ENCODE results near the gene CENPT.
A peak's percentile ranks its signal among the peaks of the same experiment; 100 is the strongest.

The CENPT gene

DNA sequence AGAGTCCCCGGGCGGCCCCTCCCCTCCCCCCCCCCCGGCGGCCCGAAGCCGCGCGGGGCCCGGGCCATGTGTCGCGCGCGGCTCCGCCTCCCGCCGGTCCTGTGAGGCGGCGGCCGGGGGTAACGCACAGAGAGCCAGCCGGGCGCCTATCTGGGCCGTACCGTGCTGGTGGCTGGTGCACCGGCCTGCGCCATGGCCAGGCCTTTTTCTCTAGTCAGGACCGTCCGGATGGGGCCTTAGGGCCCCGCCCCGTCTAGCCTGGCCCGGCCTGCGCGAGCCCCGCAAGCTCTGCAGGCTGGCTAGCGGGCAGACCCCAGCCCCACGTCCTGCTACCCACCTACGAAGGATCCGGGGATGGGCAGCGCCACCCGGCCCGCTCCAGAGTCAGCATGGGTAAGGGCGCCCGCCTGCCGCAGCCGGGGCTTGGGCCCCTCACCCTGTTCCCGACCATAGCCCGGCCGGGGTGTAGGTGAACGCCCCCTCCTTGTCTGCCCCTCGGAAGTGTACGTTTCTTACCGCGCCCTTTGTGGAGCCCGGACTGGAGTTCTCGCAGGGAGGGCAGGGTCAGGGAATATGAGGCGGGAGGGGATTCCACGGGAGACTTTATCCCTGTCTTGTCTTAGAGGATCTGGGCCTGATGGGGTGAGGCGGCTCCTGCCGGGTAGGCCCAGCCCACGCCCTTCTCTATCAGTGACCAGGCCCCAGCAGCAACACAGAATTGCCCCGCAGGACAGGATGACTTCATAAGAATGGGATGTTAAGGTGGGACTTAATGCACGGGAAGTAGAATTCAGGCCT is at the start of gene CENPT:
Gene CENPT (minus strand): TSS at position 630 of the 798 bp plus-strand sequence. CDS start 13,834 bp downstream, outside the sequence.
- no peak for DNase-seq (ENCODE audit: low read depth in 2 of 2)

DNA sequence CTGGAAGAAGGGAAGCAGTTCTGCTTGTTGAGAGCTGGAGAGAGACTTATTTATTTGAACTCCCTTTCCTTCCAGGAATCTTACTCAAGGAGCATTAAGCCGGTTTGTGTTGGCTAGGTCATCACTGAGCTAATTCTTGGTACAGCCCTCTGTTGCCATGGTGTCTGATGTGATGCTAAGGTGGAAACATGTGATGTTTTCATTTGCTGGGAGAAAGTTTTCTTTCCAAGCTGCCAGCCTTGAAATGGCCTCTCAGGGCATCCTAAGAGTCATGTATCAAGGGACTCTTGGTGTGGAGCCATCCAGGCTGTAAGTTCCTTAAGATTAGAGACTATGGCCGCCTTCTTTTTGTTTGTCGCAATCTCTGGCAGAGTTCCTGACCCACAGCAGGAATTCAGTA is 49.7 kb upstream of the CENPT start:
- no peak for DNase-seq (ENCODE audit: low read depth in 2 of 2)

- DNase-seq (ENCODE audit: low read depth in 2 of 2) = no peak
Measured at GRCh38 chr16:67893743-67894399, 46.4 kb upstream of the CENPT start.

GRCh38 chr16:67892899-67893742 is 45.6 kb upstream of the CENPT start, which contains the start of gene PSKH1:
TSS of gene PSKH1 (plus strand) at chr16:67893254. CDS start at chr16:67908750, 15,496 bp downstream.
- peak; percentile 83 to 89 for DNase-seq (ENCODE audit: low read depth in 2 of 2)

DNA sequence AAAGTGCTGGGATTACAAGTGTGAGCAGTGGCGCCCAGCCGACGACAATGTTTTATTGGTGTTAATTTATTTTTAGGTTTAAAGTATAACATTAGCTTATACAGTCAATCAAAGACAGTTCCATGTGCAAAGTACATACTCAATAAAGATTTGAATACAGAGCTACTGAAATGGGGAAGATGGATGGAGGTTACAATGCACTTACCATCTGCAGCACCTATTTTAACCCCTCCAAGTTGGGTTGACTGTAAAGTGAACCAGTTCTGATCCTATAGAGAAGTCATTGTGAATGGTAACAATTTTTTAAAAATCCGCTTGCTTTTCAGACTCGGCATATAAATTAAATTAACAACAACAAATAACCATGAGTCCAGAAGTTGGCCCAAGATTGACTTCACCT is 44.9 kb upstream of the CENPT start:
- no peak for DNase-seq (ENCODE audit: low read depth in 2 of 2)

GRCh38 chr16:67888331-67888730 is 40.8 kb upstream of the CENPT start:
- no peak for DNase-seq (ENCODE audit: low read depth in 2 of 2)

DNA sequence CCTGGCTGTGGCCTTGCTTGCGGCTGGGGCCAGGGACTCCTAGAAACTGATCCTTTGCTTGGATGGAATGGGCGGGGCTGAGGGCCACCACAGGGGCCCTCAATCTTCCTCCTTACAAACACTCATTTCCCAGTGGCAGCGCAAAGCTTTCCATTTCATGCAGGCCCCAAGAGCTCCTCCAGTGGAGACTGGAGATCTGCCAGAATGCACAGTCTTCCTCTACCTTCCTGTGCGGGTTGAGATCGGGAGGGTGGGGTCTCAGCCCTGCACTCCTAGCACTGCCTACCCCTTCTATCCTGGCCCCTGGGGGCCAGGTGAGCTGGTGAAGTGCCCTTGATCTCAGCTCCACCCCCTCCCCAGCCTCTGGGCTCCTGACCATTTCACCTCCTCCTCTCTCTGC is 38.9 kb upstream of the CENPT start:
- DNase-seq (ENCODE audit: low read depth in 2 of 2) = no peak

- no peak for DNase-seq (ENCODE audit: low read depth in 2 of 2)
Measured at GRCh38 chr16:67885976-67886375, 38.5 kb upstream of the CENPT start.

GRCh38 chr16:67885545-67885944 is 38.1 kb upstream of the CENPT start:
- no peak for DNase-seq (ENCODE audit: low read depth in 2 of 2)

GRCh38 chr16:67884684-67885083 is 37.2 kb upstream of the CENPT start, which contains the start of gene NRN1L:
TSS of gene NRN1L (plus strand) at chr16:67884885. CDS start at chr16:67884904, 19 bp downstream.
- no peak for DNase-seq (ENCODE audit: low read depth in 2 of 2)

- DNase-seq (ENCODE audit: low read depth in 2 of 2) = peak; percentile 48 to 63
Measured at GRCh38 chr16:67883872-67884261, 36.4 kb upstream of the CENPT start.

- no peak for DNase-seq (ENCODE audit: low read depth in 2 of 2)
Measured at GRCh38 chr16:67883146-67883871, 35.8 kb upstream of the CENPT start.

DNA sequence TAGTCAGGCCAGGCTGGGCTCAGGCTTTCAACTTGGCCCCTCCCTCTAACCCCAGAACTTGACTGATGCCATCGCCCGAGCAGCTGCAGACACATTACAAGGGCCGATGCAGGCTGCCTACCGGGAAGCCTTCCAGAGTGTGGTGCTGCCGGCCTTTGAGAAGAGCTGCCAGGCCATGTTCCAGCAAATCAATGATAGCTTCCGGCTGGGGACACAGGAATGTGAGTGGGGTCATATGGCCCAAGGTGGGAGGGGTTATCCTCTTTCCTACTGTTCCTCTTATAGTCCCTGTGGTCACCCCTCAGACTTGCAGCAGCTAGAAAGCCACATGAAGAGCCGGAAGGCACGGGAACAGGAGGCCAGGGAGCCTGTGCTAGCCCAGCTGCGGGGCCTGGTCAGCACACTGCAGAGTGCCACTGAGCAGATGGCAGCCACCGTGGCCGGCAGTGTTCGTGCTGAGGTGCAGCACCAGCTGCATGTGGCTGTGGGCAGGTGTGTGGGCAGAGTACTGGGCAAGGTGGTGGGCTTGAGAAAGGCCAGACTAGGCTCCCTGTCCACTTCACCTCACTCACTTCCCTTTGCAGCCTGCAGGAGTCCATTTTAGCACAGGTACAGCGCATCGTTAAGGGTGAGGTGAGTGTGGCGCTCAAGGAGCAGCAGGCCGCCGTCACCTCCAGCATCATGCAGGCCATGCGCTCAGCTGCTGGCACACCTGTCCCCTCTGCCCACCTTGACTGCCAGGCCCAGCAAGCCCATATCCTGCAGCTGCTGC is 35.1 kb upstream of the CENPT start:
- no peak for DNase-seq (ENCODE audit: low read depth in 2 of 2)

- DNase-seq (ENCODE audit: low read depth in 2 of 2) = no peak
Measured at GRCh38 chr16:67881621-67882161, 34.2 kb upstream of the CENPT start.

GRCh38 chr16:67880584-67880983 is 33.1 kb upstream of the CENPT start:
- no peak for DNase-seq (ENCODE audit: low read depth in 2 of 2)

GRCh38 chr16:67879936-67880335 is 32.4 kb upstream of the CENPT start:
- DNase-seq (ENCODE audit: low read depth in 2 of 2) = no peak

- DNase-seq (ENCODE audit: low read depth in 2 of 2) = no peak
Measured at GRCh38 chr16:67879462-67879861, 32.0 kb upstream of the CENPT start.

- DNase-seq (ENCODE audit: low read depth in 2 of 2) = no peak
Measured at GRCh38 chr16:67878846-67879245, 31.4 kb upstream of the CENPT start.

DNA sequence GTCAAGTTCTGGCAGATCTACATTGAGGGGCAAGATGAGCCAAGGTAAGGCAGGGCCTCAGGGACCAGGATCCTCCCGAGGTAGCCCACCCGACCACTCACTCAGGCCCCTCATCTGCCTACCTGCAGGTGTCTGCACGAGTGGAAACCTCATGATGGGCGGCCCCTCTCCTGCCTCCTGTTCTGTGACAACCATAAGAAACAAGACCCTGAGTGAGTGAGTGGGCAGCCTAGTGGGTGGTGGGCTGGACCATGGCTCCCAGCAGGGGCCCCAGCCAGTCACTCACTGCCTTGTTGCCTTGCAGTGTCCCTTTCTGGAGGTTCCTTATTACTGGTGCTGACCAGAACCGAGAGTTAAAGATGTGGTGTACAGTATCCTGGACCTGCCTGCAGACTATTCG is 30.7 kb upstream of the CENPT start:
- DNase-seq (ENCODE audit: low read depth in 2 of 2) = no peak

- DNase-seq (ENCODE audit: low read depth in 2 of 2) = no peak
Measured at GRCh38 chr16:67877064-67877463, 29.6 kb upstream of the CENPT start.
